ENCODE data around the gene HOXD10. TPM values are rescaled to one million over a fixed set of nuclear protein-coding genes. Genes with fewer than 3 reads are reported as not detected.

The HOXD10 gene
- total and polyA plus RNA-seq, 9 of the 15 experiments (the other 6 are each of a cell fraction or from before 2014, with no cell fraction given) = not detected

GRCh38 chr2:176103742-176104315 lies 12.7 kb upstream of the HOXD10 start:
- no TSS peak for BruUV-seq (replicated peaks)
- peaks cover 11% of the 10 kb centered on the region; the same call in 1 of the 2 replicates for H4K20me1 ChIP-seq (replicated peaks; ENCODE audit: control insufficient read depth, insufficient read depth, low read length)
- FAIRE-seq (no peak), ATAC-seq (no peak), DNase-seq (ENCODE audit: extremely low read depth in 1 of 4, low spot score in 3 of 4) (no peak)
- H3K27me3 ChIP-seq (ENCODE audit: control insufficient read depth in 2 of 2, insufficient read depth in 2 of 2, low read length in 2 of 2) = peaks cover 52 to 68% of the 10 kb centered on the region in 2 experiments
- intact Hi-C loops (cut with micrococcal nuclease) = no loop called here
- ChIA-PET CTCF (ENCODE audit: low intra/inter-chr PET ratio) (no interaction called here), POLR2A (interaction anchor here (0.7 kb wide), 1 partner anchor 415 kb away, joined by 5 read pairs; no protein-coding TSS in a partner anchor)
- H3K36me3 ChIP-seq (ENCODE audit: control insufficient read depth, insufficient read depth, low read length) = no peaks in the 10 kb centered on the region
- H2AFZ ChIP-seq (ENCODE audit: low read depth, low read length) = no peak overlapping the region
- no peaks in the 10 kb centered on the region for H3K9me1 ChIP-seq (ENCODE audit: control insufficient read depth, insufficient read depth, low read length)
- H3K27ac ChIP-seq (ENCODE audit: extremely low read depth, low read depth, low read length) = no peak overlapping the region
- H3K79me2 ChIP-seq (ENCODE audit: control insufficient read depth, insufficient read depth, low read length) = no peaks in the 10 kb centered on the region
- no peaks in the 10 kb centered on the region for H3K9me3 ChIP-seq (replicated peaks; ENCODE audit: control insufficient read depth, insufficient read depth, low read depth, low read length)
- in situ Hi-C loops (cut with MboI) = no loop called here
- no peak overlapping the region for H3K9ac ChIP-seq (ENCODE audit: insufficient read depth in 1 of 2, low read depth in 2 of 2, low read length in 2 of 2)
- no peak overlapping the region for H3K4me2 ChIP-seq (ENCODE audit: insufficient read depth, low read length)
- WGBS (ENCODE audit: insufficient coverage, low coverage, missing lambda C conversion rate) = 4% methylated on average over 16 of the region's 17 CpGs
- H3K4me1 ChIP-seq (replicated peaks in 1 of 2; ENCODE audit: control insufficient read depth in 2 of 2, insufficient read depth in 2 of 2, low read length in 2 of 2) = peaks cover 0 to 18% of the 10 kb centered on the region in 2 experiments; a peak in 1 of 5 replicates
- H3K4me3 ChIP-seq = no peak overlapping the region
- 0 out of 2 replicates have a peak, but pooled peaks have one; percentile 3 for TF ChIP-seq RNF2 (IDR thresholded peaks at IDR 0.05)
- TF ChIP-seq CBX2 (IDR thresholded peaks at IDR 0.05; ENCODE audit: insufficient read depth, low read length, poor library complexity, severe bottlenecking) = peak; percentile 49
- TF ChIP-seq, protein P1, sequence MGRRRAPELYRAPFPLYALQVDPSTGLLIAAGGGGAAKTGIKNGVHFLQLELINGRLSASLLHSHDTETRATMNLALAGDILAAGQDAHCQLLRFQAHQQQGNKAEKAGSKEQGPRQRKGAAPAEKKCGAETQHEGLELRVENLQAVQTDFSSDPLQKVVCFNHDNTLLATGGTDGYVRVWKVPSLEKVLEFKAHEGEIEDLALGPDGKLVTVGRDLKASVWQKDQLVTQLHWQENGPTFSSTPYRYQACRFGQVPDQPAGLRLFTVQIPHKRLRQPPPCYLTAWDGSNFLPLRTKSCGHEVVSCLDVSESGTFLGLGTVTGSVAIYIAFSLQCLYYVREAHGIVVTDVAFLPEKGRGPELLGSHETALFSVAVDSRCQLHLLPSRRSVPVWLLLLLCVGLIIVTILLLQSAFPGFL (CRISPR knock-in tag; IDR thresholded peaks at IDR 0.05) = no peak
